GM12878 (cell line): Measurements from ENCODE around the gene ABHD2. TPM values are rescaled to one million over a fixed set of nuclear protein-coding genes. Genes with fewer than 3 reads are reported as not detected.

ENCODE experiments used
- ATAC-seq: fragments of 200-7000 bp; cut with Tn5 transposase; 3 replicates; pipeline ENCODE4 v1.9.1; 2020; ENCODE audit warnings: mild to moderate bottlenecking, moderate library complexity
- BruUV-seq: library from RNA; stranded (reverse); fragments of 400-500 nt; replicated peaks from 2 replicates; lab custom pipeline; 2021; lab: Mats Ljungman, UMichigan
- CTCF ChIA-PET: fragments of 300-600 bp; sonication (Branson Sonifier 250); formaldehyde crosslinking; extraction: SDS; loops from one replicate; lab custom pipeline; 2021; ENCODE audit warnings: inconsistent platforms; lab: Yijun Ruan, JAX
- POLR2A ChIA-PET: fragments of 350-600 bp; formaldehyde crosslinking; extraction: SDS; loops from one replicate; lab custom pipeline; 2021; ENCODE audit warnings: inconsistent platforms; lab: Charles Lee
- RAD21 ChIA-PET: fragments of 300-600 bp; sonication (Branson Sonifier 250); formaldehyde crosslinking; loops from one replicate; lab custom pipeline; 2023; ENCODE audit warnings: antibody characterized with exemption; ENCODE audit not compliant: unreplicated experiment; lab: Charles Lee
- SMC1A ChIA-PET: fragments of 300-600 bp; sonication (Branson Sonifier 250); formaldehyde crosslinking; loops from one replicate; lab custom pipeline; 2023; ENCODE audit not compliant: unreplicated experiment, uncharacterized antibody; lab: Charles Lee
- DNase-seq: peaks from one replicate; pipeline ENCODE4 v3.0.0-alpha.2; 2011; ENCODE audit warnings: low read depth, low spot score
- FAIRE-seq: peaks from 3 replicates; lab custom pipeline; 2011; peaks lifted over from hg19 to GRCh38; lab: Jason Lieb, UNC
- H2AFZ ChIP-seq: 2 replicates; pipeline ENCODE4 v1.6.0; 2011; ENCODE audit warnings: low read depth, low read length, control low read depth; ENCODE audit not compliant: control insufficient read depth
- H3K27ac ChIP-seq: 2 replicates; pipeline ENCODE4 v1.5.1; 2011; ENCODE audit warnings: control low read depth; ENCODE audit not compliant: control insufficient read depth, insufficient read depth
- H3K27me3 ChIP-seq, 2 experiments: replicated peaks in 1 of 2; 2 replicates each; pipeline versions ENCODE4 v1.6.0 to v1.6.1; 2011; ENCODE audit warnings: low read length in 1 of 2; ENCODE audit not compliant: control insufficient read depth in 2 of 2, insufficient read depth in 2 of 2
- H3K36me3 ChIP-seq, 2 experiments: 2 replicates each; pipeline ENCODE4 v1.5.1; 2011; ENCODE audit warnings: low read length in 1 of 2; ENCODE audit not compliant: control insufficient read depth in 2 of 2, insufficient read depth in 2 of 2
- H3K4me1 ChIP-seq: 2 replicates; pipeline ENCODE4 v1.6.1; 2011; ENCODE audit warnings: mild to moderate bottlenecking, low read length, moderate library complexity, mixed read lengths; ENCODE audit not compliant: control insufficient read depth, insufficient read depth
- H3K4me2 ChIP-seq: 2 replicates; pipeline ENCODE4 v1.6.0; 2011; ENCODE audit warnings: control low read depth; ENCODE audit not compliant: control insufficient read depth, insufficient read depth
- H3K4me3 ChIP-seq: fragments of 200-600 bp; sonication (generic); 2 replicates; pipeline ENCODE4 v1.5.1; 2016
- H3K79me2 ChIP-seq: 2 replicates; pipeline ENCODE4 v1.6.0; 2011; ENCODE audit warnings: low read length; ENCODE audit not compliant: control insufficient read depth, insufficient read depth
- H3K9ac ChIP-seq: 2 replicates; pipeline ENCODE4 v1.8.0; 2011; ENCODE audit warnings: low read length, control low read depth, mixed read lengths; ENCODE audit not compliant: control insufficient read depth, insufficient read depth
- H3K9me3 ChIP-seq: replicated peaks from 3 replicates; pipeline ENCODE4 v1.5.1; 2011; ENCODE audit warnings: mild to moderate bottlenecking, low read length; ENCODE audit not compliant: control insufficient read depth, insufficient read depth
- H4K20me1 ChIP-seq: 2 replicates; pipeline ENCODE4 v1.6.0; 2011; ENCODE audit not compliant: control insufficient read depth, insufficient read depth
- MEF2A ChIP-seq: IDR thresholded peaks from 2 replicates; pipeline ENCODE4 v1.6.1; 2011; ENCODE audit warnings: low read depth, mild to moderate bottlenecking, low read length, moderate library complexity; ENCODE audit not compliant: insufficient read depth
- MTA3 ChIP-seq: IDR thresholded peaks from 2 replicates; pipeline ENCODE4 v1.6.1; 2012; ENCODE audit warnings: low read length, inconsistent platforms, borderline replicate concordance
- MYB ChIP-seq: fragments of 150-350 bp; IDR thresholded peaks from 2 replicates; pipeline ENCODE4 v1.6.1; 2014; ENCODE audit warnings: mild to moderate bottlenecking, low read depth, low read length, borderline replicate concordance
- NFXL1 ChIP-seq: fragments of 450-650 bp; IDR thresholded peaks from 2 replicates; pipeline ENCODE4 v1.6.1; 2017; ENCODE audit warnings: antibody characterized with exemption, mild to moderate bottlenecking, borderline replicate concordance
- RELA ChIP-seq: fragments of 450-650 bp; IDR thresholded peaks from 2 replicates; pipeline ENCODE4 v1.8.0; 2014; ENCODE audit warnings: borderline replicate concordance; ENCODE audit not compliant: partially characterized antibody
- SMAD5 ChIP-seq: IDR thresholded peaks from 2 replicates; pipeline ENCODE4 v1.6.1; 2016; ENCODE audit warnings: antibody characterized with exemption, low read depth
- SMC3 ChIP-seq: IDR thresholded peaks from 2 replicates; pipeline ENCODE4 v1.6.1; 2011; ENCODE audit warnings: low read length, improper control_type of control experiment, borderline replicate concordance
- ZSCAN29 ChIP-seq: fragments of 450-650 bp; IDR thresholded peaks from 2 replicates; pipeline ENCODE4 v1.6.1; 2017; ENCODE audit warnings: mild to moderate bottlenecking, moderate library complexity
- WGBS: methylation state at CpG from one replicate; pipeline ENCODE4 v1.1.6; 2016; ENCODE audit warnings: low lambda C conversion rate; ENCODE audit not compliant: insufficient replicate concordance, insufficient coverage; ENCODE audit errors: missing lambda C conversion rate; 5-methylcytosine and 5-hydroxymethylcytosine counted together
- in situ Hi-C: fragments of 300-500 bp; cut with MboI; formaldehyde crosslinking; loops from 9 replicates; pipeline ENCODE4 v1.14.3; 2018; ENCODE audit warnings: mixed read lengths
- intact Hi-C: fragments of 100-400 bp; cut with micrococcal nuclease; formaldehyde crosslinking; loops from one replicate; pipeline ENCODE4 v1.14.2; 2022; ENCODE audit not compliant: unreplicated experiment
- polyA plus RNA-seq, 11 experiments: library from polyadenylated mRNA; depleted of rRNA in 4 of 11; unstranded in 6 of 11; stranded (reverse) in 5 of 11; fragments of >200 nt; fragmentation: Nextera tagmentation in 4 of 11; fragmentation: Illumina TruSeq in 1 of 11; extraction: Ambion mirVana in 4 of 11; extraction: Trizol in 1 of 11; gene quantifications; 1 replicate in 1 of 11; 2 replicates in 10 of 11; pipeline versions ENCODE4 v1.2.1 to v1.2.3, GENCODE V29; 2011 to 2016; ENCODE audit warnings: inconsistent platforms in 2 of 11, missing spikeins in 2 of 11, low read depth in 1 of 11
- total RNA-seq, 4 experiments: library from RNA; depleted of rRNA in 3 of 4; stranded (reverse); fragments of >200 nt in 3 of 4; fragmentation: Illumina TruSeq in 1 of 4; extraction: Trizol in 1 of 4; gene quantifications; 2 replicates each; pipeline versions ENCODE4 v1.2.1 to v1.2.3, GENCODE V29; 2013 to 2021
- TF ChIP-seq, protein P1 (sequence below): fragments of 450-650 bp; IDR thresholded peaks from 2 replicates; pipeline ENCODE4 v1.6.1; 2018; ENCODE audit warnings: mild to moderate bottlenecking, low read depth, moderate library complexity; ENCODE audit not compliant: partially characterized antibody
- TF ChIP-seq, protein P2 (sequence below): IDR thresholded peaks from 2 replicates; pipeline ENCODE4 v1.6.1; 2011; ENCODE audit warnings: low read depth, low read length, improper control_type of control experiment, borderline replicate concordance
- TF ChIP-seq, protein P3 (sequence below): fragments of 450-650 bp; IDR thresholded peaks from 2 replicates; pipeline ENCODE4 v1.6.1; 2017; ENCODE audit warnings: mild to moderate bottlenecking
- TF ChIP-seq, protein P4 (sequence below): fragments of 450-650 bp; IDR thresholded peaks from 2 replicates; pipeline ENCODE4 v1.6.1; 2017; ENCODE audit warnings: mild to moderate bottlenecking, low read depth, inconsistent platforms; ENCODE audit not compliant: poor library complexity, severe bottlenecking

Gene ABHD2
- total and polyA plus RNA-seq, 10 of the 15 experiments (the other 5 are each of a cell fraction or from before 2014, with no cell fraction given): 1.2 to 33.6 (median 20.4) TPM

DNA sequence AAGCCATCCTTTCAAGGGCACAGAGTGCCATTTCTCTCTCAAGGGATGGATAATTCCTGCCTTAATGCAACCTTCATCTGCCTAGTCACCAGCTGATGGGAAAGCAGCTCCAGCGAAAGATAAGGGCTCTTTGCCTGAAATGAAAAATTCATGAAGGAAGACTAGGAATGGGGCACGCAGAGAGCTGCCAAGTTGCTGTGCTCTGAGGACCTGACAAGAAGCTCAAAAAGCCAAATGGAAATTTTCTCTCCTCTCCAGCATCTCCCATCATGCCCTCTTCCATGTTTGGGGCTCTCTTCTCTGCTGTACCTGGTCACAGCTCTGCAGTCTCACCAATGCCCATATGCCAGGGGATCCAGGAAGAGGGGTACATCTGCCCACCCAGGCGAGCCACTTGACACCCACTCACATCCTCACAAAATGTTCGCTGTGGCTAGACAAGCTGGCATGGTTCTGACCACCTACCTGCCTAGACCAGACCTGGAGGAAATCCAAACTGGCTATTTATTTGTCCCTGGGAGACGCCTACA is 29.3 kb upstream of the ABHD2 start (continued):
- TF ChIP-seq, protein P1, sequence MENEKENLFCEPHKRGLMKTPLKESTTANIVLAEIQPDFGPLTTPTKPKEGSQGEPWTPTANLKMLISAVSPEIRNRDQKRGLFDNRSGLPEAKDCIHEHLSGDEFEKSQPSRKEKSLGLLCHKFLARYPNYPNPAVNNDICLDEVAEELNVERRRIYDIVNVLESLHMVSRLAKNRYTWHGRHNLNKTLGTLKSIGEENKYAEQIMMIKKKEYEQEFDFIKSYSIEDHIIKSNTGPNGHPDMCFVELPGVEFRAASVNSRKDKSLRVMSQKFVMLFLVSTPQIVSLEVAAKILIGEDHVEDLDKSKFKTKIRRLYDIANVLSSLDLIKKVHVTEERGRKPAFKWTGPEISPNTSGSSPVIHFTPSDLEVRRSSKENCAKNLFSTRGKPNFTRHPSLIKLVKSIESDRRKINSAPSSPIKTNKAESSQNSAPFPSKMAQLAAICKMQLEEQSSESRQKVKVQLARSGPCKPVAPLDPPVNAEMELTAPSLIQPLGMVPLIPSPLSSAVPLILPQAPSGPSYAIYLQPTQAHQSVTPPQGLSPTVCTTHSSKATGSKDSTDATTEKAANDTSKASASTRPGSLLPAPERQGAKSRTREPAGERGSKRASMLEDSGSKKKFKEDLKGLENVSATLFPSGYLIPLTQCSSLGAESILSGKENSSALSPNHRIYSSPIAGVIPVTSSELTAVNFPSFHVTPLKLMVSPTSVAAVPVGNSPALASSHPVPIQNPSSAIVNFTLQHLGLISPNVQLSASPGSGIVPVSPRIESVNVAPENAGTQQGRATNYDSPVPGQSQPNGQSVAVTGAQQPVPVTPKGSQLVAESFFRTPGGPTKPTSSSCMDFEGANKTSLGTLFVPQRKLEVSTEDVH: no peak
- TF ChIP-seq NFXL1 (no peak), MEF2A (no peak)
- TF ChIP-seq, all 136 proteins: peak for 0

DNA sequence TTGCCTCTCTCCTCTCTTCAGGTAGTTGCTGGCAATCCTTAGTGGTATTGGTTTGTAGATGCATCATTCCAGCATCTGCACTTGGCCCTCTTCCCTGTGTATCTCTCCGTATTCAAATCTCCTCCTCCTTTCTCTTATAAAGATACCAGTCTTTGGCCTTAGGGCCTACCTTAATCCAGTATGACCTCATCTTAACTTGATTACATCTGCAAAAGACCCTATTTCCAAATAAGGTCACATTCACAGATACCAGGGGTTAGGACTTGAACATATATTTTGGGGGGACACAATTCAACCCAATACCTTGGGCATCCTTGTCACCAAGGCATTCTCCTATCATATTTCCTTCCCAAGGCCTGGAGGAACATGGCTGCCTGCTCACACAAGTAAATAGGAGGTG is 22.0 kb upstream of the ABHD2 start:
- intact Hi-C loops (no loop called here), in situ Hi-C loops (no loop called here)
- RAD21 ChIA-PET: no interaction called here
- Histone ChIP-seq H3K9me3 (peaks cover 15% of the 10 kb centered on the region), H3K36me3 (no peaks in the 10 kb centered on the region), H3K9ac (no peak overlapping the region), H3K27ac (no peak overlapping the region), H3K4me3 (no peak overlapping the region), H2AFZ (no peak overlapping the region), H3K79me2 (no peaks in the 10 kb centered on the region), H3K4me1 (peaks cover 13% of the 10 kb centered on the region), H4K20me1 (no peaks in the 10 kb centered on the region), H3K4me2 (no peak overlapping the region), H3K27me3 (no peaks in the 10 kb centered on the region)
- no peak for FAIRE-seq
- 93% methylated on average over 1 of the region's 1 CpG for WGBS
- CTCF ChIA-PET: interaction anchor here (1.0 kb wide), 1 partner anchor 63 kb away, joined by 3 read pairs; no protein-coding TSS in a partner anchor
- POLR2A ChIA-PET: interaction anchor here (1.8 kb wide), 1 partner anchor 9 kb away, joined by 4 read pairs; no protein-coding TSS in a partner anchor
- SMC1A ChIA-PET: interaction anchor here (1.9 to 2.1 kb wide), 2 partner anchors 9 to 26 kb away, joined by 4 to 7 read pairs; no protein-coding TSS in a partner anchor
- DNase-seq: no peak
- TF ChIP-seq MTA3 (no peak), SMAD5 (no peak), MYB (no peak), ZSCAN29 (no peak), RELA (no peak), SMC3 (no peak)
- TF ChIP-seq, protein P2, sequence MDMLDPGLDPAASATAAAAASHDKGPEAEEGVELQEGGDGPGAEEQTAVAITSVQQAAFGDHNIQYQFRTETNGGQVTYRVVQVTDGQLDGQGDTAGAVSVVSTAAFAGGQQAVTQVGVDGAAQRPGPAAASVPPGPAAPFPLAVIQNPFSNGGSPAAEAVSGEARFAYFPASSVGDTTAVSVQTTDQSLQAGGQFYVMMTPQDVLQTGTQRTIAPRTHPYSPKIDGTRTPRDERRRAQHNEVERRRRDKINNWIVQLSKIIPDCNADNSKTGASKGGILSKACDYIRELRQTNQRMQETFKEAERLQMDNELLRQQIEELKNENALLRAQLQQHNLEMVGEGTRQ: no peak
- TF ChIP-seq, protein P3, sequence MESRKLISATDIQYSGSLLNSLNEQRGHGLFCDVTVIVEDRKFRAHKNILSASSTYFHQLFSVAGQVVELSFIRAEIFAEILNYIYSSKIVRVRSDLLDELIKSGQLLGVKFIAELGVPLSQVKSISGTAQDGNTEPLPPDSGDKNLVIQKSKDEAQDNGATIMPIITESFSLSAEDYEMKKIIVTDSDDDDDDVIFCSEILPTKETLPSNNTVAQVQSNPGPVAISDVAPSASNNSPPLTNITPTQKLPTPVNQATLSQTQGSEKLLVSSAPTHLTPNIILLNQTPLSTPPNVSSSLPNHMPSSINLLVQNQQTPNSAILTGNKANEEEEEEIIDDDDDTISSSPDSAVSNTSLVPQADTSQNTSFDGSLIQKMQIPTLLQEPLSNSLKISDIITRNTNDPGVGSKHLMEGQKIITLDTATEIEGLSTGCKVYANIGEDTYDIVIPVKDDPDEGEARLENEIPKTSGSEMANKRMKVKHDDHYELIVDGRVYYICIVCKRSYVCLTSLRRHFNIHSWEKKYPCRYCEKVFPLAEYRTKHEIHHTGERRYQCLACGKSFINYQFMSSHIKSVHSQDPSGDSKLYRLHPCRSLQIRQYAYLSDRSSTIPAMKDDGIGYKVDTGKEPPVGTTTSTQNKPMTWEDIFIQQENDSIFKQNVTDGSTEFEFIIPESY: no peak
- TF ChIP-seq, protein P4, sequence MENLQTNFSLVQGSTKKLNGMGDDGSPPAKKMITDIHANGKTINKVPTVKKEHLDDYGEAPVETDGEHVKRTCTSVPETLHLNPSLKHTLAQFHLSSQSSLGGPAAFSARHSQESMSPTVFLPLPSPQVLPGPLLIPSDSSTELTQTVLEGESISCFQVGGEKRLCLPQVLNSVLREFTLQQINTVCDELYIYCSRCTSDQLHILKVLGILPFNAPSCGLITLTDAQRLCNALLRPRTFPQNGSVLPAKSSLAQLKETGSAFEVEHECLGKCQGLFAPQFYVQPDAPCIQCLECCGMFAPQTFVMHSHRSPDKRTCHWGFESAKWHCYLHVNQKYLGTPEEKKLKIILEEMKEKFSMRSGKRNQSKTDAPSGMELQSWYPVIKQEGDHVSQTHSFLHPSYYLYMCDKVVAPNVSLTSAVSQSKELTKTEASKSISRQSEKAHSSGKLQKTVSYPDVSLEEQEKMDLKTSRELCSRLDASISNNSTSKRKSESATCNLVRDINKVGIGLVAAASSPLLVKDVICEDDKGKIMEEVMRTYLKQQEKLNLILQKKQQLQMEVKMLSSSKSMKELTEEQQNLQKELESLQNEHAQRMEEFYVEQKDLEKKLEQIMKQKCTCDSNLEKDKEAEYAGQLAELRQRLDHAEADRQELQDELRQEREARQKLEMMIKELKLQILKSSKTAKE: no peak
- no peak for ATAC-seq
- no TSS peak for BruUV-seq
